HL-60 (cell line): ENCODE measurements around the gene HYDIN.
"Not testable (repeated sequence)": the region's sequence is repeated elsewhere in the genome, so short reads cannot be mapped to it uniquely, and the experiment has no call there.

Experiments used
- DNase-seq, 2 experiments: peaks; one replicate each; pipeline ENCODE4 v3.0.0-alpha.2; 2010 to 2020; ENCODE audit warnings: low read depth in 1 of 2, low spot score in 1 of 2
- H3K27ac ChIP-seq: fragments of 250-450 bp; sonication (Bioruptor Pico); replicated peaks from 2 replicates; pipeline ENCODE4 v1.5.1; 2020; ENCODE audit warnings: mild to moderate bottlenecking, moderate library complexity
- H3K27me3 ChIP-seq: fragments of 250-450 bp; sonication (Bioruptor Pico); 2 replicates; pipeline ENCODE4 v1.5.1; 2021; ENCODE audit warnings: mild to moderate bottlenecking, moderate library complexity; ENCODE audit not compliant: insufficient read depth, poor library complexity, severe bottlenecking
- H3K4me3 ChIP-seq: replicated peaks from 2 replicates; pipeline ENCODE4 v1.5.1; 2011; ENCODE audit warnings: mild to moderate bottlenecking, control low read depth, low read length; ENCODE audit not compliant: insufficient read depth
- GABPA ChIP-seq: IDR thresholded peaks from 2 replicates; pipeline ENCODE4 v1.6.1; 2012; ENCODE audit warnings: low read depth
- POLR2AphosphoS5 ChIP-seq: IDR thresholded peaks from 2 replicates; pipeline ENCODE4 v1.6.1; 2012; ENCODE audit warnings: low read depth
- REST ChIP-seq: IDR thresholded peaks from 2 replicates; pipeline ENCODE4 v1.6.1; 2012; ENCODE audit warnings: low read depth; ENCODE audit not compliant: insufficient replicate concordance
- SPI1 ChIP-seq: IDR thresholded peaks from 2 replicates; pipeline ENCODE4 v1.6.1; 2012; ENCODE audit warnings: low read depth, mild to moderate bottlenecking, borderline replicate concordance
- TF ChIP-seq, protein P1 (sequence below): IDR thresholded peaks from one replicate; pipeline ENCODE4 v1.5.1; 2011; ENCODE audit warnings: low read length, control low read depth, inconsistent platforms; ENCODE audit not compliant: insufficient read depth

HYDIN gene

DNA sequence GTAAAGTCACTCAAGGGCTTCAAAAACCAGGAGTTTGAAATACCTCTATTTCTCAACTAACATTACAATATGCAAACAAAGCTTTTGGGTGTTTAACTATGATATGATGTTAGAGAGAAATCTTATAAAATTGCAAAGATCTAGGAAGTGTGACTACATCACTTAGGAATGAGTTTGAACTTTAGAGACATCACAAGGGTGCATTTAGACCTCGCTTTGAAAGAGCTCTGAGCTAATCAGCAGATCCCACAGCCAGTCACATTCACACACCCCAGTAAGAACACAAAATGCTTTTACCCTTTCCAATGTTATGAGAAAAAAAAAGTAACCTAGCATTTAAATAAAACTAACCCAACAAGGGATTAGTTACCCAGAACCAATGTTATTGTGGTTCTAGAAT is 45.2 kb downstream of the HYDIN start:
- TF ChIP-seq SPI1: no peak
- TF ChIP-seq POLR2AphosphoS5: no peak
- TF ChIP-seq, protein P1, sequence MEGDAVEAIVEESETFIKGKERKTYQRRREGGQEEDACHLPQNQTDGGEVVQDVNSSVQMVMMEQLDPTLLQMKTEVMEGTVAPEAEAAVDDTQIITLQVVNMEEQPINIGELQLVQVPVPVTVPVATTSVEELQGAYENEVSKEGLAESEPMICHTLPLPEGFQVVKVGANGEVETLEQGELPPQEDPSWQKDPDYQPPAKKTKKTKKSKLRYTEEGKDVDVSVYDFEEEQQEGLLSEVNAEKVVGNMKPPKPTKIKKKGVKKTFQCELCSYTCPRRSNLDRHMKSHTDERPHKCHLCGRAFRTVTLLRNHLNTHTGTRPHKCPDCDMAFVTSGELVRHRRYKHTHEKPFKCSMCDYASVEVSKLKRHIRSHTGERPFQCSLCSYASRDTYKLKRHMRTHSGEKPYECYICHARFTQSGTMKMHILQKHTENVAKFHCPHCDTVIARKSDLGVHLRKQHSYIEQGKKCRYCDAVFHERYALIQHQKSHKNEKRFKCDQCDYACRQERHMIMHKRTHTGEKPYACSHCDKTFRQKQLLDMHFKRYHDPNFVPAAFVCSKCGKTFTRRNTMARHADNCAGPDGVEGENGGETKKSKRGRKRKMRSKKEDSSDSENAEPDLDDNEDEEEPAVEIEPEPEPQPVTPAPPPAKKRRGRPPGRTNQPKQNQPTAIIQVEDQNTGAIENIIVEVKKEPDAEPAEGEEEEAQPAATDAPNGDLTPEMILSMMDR: no peak
- TF ChIP-seq REST: no peak
- TF ChIP-seq GABPA: no peak
- no peak overlapping the region for H3K27ac ChIP-seq
- H3K27me3 ChIP-seq: peaks cover 4% of the 10 kb centered on the region
- no peak overlapping the region for H3K4me3 ChIP-seq
- DNase-seq: no peak

DNA sequence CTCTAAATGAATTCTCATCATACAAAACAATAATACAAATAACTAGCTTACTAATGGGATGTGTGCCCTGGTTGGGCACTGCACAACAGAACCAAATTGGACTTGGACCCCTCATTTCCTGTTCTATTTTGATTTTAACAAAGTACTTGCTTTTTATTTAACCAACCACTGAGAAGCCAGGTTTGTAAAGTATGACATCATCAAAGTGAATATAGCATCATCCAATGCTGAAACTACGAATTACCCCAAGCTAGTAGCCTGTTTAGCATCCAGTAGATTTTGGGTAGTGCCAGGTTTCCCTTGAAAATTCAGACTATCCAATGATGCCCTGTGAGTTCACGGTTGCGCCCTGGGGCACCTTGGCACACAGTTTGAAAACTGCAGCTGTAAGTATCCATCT is 51.0 kb downstream of the HYDIN start:
- H3K27me3 ChIP-seq: peaks cover 2% of the 10 kb centered on the region
- DNase-seq: no peak
- no peak overlapping the region for H3K4me3 ChIP-seq
- no peak overlapping the region for H3K27ac ChIP-seq
- TF ChIP-seq, protein P1: no peak
- TF ChIP-seq SPI1 (no peak), REST (no peak), POLR2AphosphoS5 (no peak), GABPA (no peak)

DNA sequence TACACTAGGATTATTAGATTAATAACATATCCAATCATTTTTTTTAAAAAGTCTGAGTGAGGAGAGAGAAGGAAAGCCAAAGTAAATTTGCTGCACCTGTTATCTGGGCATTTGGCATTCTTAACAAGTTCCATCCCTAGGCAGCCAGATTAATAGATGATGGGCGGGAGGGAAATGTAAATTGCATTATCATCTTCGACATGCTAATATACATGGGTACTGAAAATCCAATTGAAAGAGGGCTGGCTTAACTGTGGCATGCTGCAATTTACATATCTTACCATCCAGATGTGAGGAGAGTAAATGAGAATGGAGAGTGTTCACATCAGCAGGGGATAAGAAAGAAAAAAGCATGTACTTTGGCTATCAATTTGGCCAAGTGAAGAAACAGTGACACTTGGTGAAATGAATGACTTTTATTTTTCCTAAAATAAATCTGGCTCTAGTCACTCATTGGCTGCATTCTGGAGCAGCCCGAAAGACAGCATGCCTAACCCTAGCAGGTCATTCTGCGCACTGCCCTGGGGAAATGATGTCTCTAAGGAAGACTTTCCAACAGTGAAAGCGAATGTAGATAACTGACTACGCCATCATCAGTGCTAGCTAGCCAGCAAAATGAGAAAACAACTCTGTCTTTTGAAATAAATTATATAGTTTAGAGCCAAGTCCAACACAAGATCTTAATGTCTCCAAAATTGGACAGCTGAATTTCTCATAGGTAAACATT is 57.9 kb downstream of the HYDIN start:
- H3K4me3 ChIP-seq: no peak overlapping the region
- no peak for TF ChIP-seq POLR2AphosphoS5
- TF ChIP-seq REST: no peak
- TF ChIP-seq, protein P1: no peak
- no peak for TF ChIP-seq GABPA
- no peak for TF ChIP-seq SPI1
- H3K27me3 ChIP-seq: no peaks in the 10 kb centered on the region
- no peak overlapping the region for H3K27ac ChIP-seq
- DNase-seq: no peak

DNA sequence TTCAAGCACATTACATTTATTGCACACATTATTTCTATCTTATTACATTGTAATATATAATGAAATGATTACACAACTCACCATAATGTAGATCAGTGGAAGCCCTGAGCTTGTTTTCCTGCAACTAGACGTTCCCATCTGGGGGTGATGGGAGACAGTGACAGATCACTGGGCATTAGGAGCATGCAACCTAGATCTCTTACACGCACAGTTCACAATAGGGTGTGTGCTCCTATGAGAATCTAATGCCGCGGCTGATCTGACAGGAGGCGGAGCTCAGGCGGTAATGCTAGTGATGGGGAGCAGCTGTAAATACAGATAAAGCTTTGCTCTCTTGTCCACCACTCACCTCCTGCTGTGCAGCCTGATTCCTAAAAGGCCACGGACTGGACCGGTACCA is 69.5 kb downstream of the HYDIN start:
- not testable (repeated sequence) for H3K27me3 ChIP-seq, H3K4me3 ChIP-seq, H3K27ac ChIP-seq, DNase-seq

DNA sequence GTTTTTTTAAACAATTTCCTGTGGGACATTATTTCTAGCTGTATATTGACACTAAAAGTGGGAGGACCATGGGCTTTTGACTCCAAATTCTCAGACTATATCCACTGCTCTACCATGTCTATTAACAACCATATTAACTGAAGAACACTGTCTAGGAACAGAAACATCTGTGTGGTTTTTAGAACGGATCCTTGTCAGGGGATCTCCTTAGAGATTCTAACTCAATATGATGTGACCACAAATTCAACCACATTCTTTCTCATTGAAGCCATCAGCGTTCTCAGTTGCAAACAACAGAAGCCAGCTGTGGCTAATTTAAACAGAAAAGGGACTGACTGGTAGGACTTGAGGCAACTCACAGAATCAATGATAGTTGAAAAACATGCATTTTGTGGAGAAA is 73.2 kb downstream of the HYDIN start:
- not testable (repeated sequence) for H3K27me3 ChIP-seq, DNase-seq, H3K4me3 ChIP-seq, H3K27ac ChIP-seq

DNA sequence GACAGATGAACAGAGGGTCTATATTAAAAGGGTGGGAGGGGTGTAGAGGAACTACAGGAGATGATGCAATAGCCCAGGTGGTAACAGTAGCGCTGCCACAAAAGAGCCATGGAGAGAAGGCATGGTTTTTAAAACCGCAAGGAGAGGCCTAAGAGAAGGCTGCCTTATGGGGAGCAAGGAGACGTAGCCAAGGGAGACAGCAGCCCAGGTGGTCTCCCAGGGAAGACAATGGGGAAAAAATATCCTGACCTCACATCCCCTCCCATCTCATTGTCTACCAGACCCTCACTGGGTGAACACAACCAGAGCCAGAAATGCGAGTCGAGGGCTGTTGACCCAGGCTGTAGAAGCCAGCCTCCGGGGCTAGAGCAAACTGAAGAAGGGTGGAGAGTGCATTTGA is 77.2 kb downstream of the HYDIN start:
- H3K27ac ChIP-seq, DNase-seq, H3K27me3 ChIP-seq: not testable (repeated sequence)

More for the DNA sequence above, 77.2 kb downstream of the HYDIN start:
- H3K4me3 ChIP-seq: not testable (repeated sequence)
